ENCODE data around the gene CCDC3. TPM values are rescaled to one million over a fixed set of nuclear protein-coding genes. Genes with fewer than 3 reads are reported as not detected.
"Not testable (repeated sequence)": the region's sequence is repeated elsewhere in the genome, so short reads cannot be mapped to it uniquely, and the experiment has no call there.

Gene CCDC3
- 0.13 and 1.5 TPM in 2 replicates for total RNA-seq

GRCh38 chr10:13001041-13001886 is at the start of gene CCDC3:
TSS of gene CCDC3 (minus strand) at chr10:13001713. CDS start at chr10:13001570, 143 bp downstream.
- no peak for DNase-seq (ENCODE audit: low read depth in 2 of 2)

DNA sequence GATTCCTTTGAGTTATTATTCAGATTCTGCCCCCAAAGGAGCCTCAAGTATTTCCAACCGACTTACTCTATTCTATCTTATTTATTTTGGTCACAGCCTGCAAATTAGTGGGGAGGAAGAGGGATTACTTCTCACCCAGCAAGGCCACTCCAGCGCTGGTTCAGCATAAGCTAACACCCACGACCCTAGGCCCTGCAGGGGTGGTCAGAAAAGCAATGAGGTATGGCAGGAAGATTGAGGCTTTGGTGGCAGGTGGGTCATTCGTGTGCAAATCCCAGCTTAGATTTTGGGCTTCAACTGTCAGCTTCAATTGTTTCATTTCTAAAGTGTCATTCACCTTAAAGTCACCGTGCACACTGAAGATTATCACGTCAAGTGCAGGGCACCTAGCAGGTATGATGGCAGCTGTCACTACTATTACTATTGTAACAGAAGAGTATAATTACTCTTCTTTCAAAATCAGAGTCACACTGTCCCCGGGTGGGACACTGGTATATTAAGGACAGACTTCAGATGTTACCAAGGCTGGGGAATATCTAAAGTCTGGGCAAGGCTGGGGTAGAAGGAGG is 49.7 kb upstream of the CCDC3 start:
- DNase-seq (ENCODE audit: low read depth in 2 of 2) = no peak

- no peak for DNase-seq (ENCODE audit: low read depth in 2 of 2)
Observed at GRCh38 chr10:13049774-13050420, 48.4 kb upstream of the CCDC3 start.

DNA sequence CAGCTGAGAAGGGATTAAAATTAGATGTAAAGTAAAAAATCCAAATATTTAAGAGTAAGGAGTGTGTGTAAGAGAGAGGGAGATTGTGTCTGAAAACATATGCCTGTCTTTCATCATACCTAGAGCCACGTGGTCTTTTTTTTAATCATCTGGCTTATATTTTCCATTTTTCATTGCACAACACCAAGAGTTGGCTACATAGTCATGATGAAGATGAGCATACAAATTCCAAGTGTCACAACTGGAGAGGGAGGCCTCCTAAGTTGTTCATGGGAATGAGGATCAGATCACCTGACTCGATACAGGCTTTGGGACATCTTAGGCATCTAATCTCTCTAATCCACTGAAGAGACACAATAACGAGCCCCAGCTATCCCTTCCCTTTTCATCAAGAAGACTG is 47.2 kb upstream of the CCDC3 start:
- DNase-seq (ENCODE audit: low read depth in 2 of 2) = no peak

DNA sequence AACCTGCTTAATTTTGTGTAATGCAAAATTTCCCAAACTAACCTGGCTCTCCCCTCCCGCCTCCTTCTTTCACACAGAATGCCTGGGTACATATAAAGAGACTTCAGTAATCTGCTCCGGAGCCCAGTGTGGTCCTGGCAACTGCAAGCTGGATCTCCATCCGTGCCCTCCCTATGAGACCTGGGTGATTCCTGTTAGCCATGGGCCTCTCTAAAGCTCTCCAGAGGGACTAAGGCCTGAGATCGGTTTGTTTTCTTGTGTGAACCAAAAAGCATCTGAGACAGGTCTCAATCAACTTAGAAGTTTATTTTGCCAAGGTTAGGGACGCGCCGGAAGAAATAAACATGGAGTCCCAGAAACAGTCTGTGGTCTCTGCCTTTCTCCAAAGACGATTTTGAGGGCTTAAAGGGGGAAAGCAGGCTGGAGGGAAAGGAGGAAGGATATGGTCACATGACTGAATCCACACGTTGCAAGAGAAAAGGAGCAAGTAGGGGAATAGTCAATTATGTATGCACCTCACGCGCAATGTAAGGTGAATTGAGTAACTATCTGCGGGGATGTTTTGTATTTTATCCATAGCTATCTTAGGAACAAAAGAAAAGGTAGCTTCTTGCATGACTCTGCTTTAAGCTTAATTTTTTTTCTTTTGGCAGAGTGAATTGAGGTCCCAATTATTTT is 46.2 kb upstream of the CCDC3 start:
- no peak for DNase-seq (ENCODE audit: low read depth in 2 of 2)

- no peak for DNase-seq (ENCODE audit: low read depth in 2 of 2)
Observed at GRCh38 chr10:13046851-13047528, 45.5 kb upstream of the CCDC3 start.

GRCh38 chr10:13043520-13043919 is 42.0 kb upstream of the CCDC3 start:
- no peak for DNase-seq (ENCODE audit: low read depth in 2 of 2)

DNA sequence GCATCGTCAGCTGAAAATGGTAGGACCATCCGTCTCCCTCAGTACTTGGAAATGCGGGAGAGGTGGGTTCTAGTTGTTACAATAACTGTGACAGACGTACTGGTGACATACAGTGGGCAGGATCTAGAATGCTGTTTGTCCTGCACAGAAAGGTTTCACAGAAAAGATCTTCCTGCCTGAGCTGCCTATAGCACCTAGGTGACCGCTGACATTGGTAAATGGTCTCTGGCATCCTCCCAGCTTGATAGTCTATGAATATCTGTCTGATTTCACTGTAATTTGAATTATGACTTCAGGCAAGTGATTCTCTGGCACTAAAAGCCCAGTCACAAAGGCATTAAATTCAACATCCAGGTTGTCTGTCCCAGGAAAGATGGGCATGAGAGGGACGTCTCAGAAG is 38.2 kb upstream of the CCDC3 start:
- DNase-seq (ENCODE audit: low read depth in 2 of 2) = no peak

DNA sequence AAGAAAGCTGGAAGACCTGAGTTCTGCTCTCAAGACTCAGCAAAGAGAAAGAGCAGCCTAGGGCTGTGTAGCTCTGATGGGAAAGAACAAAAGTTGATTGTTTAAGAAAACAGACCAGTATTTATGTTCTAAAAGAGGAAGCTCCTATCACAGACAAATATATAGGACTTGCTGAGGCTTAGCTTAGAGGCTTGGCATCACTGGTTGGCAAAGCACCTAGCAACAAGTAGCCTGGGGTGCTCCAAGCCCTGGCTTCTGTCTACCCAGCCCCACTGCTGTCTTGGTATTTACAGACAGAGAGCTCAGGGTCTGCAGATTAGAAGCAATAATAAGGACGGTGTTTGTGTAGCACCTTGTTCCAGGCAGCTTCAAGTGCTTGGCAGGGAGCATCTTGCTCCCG is 36.9 kb upstream of the CCDC3 start:
- no peak for DNase-seq (ENCODE audit: low read depth in 2 of 2)

- DNase-seq (ENCODE audit: low read depth in 2 of 2) = no peak
Observed at GRCh38 chr10:13037832-13038231, 36.3 kb upstream of the CCDC3 start.

DNA sequence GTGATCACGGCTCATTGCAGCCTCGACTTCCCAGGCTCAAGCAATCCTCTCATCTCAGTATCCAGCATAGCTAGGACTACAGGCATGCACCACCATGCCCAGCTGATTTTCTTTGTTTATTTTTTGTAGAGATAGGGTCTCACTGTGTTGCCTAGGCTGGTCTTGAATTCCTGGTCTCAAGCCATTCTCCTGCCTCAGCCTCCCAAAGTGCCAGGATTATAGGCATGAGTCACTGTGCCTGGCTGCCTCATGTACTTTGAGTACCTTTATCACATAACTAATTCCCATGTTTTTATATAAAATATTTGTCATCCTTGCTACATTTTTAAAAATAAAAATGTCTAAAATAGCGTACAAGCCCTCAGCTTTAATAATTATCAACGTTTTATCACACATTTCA is 35.3 kb upstream of the CCDC3 start:
- DNase-seq (ENCODE audit: low read depth in 2 of 2) = no peak

GRCh38 chr10:13035731-13036130 is 34.2 kb upstream of the CCDC3 start:
- DNase-seq (ENCODE audit: low read depth in 2 of 2) = not testable (repeated sequence)

GRCh38 chr10:13026873-13027272 is 25.4 kb upstream of the CCDC3 start:
- no peak for DNase-seq (ENCODE audit: low read depth in 2 of 2)

GRCh38 chr10:13023754-13024153 is 22.2 kb upstream of the CCDC3 start:
- no peak for DNase-seq (ENCODE audit: low read depth in 2 of 2)

GRCh38 chr10:13019280-13019679 is 17.8 kb upstream of the CCDC3 start:
- DNase-seq (ENCODE audit: low read depth in 2 of 2) = no peak

GRCh38 chr10:13018171-13018570 is 16.7 kb upstream of the CCDC3 start:
- no peak for DNase-seq (ENCODE audit: low read depth in 2 of 2)

- DNase-seq (ENCODE audit: low read depth in 2 of 2) = no peak
Observed at GRCh38 chr10:13016886-13017285, 15.4 kb upstream of the CCDC3 start.

- peak in 1 of 2 donors; percentile 2 for DNase-seq (ENCODE audit: low read depth in 2 of 2)
Observed at GRCh38 chr10:13016426-13016825, 14.9 kb upstream of the CCDC3 start.

- no peak for DNase-seq (ENCODE audit: low read depth in 2 of 2)
Observed at GRCh38 chr10:13006037-13006436, 4.5 kb upstream of the CCDC3 start.

GRCh38 chr10:13003759-13004158 is 2.2 kb upstream of the CCDC3 start:
- no peak for DNase-seq (ENCODE audit: low read depth in 2 of 2)

DNA sequence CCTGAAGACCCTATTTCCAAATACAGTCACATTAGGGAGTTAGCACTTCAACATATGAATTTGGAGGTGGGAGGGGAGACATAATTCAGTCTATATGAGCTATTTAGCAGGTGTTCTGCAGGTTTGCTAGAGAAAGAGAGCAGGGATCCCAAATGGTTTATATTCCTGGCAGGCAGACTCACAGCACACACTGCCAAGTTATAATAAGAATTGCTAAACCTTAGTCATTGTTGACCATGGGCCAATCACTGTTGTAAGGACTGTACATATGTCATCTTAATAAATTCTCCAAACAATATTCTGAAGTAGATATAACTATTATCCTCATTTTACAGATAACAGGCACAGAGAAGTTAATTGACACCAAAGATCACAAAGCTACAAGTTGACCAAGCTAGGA is 1.5 kb upstream of the CCDC3 start:
- no peak for DNase-seq (ENCODE audit: low read depth in 2 of 2)

DNA sequence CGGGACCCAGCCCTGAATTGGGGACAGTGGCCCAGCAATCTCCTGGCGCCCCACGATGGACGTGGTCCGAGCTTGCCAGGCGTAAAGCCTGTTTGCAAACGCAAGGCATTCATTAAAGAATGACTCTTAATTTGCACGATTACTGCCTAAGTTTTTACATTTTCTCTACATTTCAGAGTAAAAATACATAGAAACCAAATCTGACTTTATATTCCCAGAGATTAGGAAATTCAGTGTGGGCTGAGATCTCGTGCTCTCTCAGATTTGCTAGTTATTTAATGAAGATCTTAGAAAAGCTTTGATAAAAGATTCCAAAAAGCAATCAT is 337 bp upstream of the CCDC3 start:
- no peak for DNase-seq (ENCODE audit: low read depth in 2 of 2)
